GM11168 (cell line): ENCODE measurements around the gene EXOC4.
"Not testable (repeated sequence)": the region's sequence is repeated elsewhere in the genome, so short reads cannot be mapped to it uniquely, and the experiment has no call there.

Source experiments
- in situ Hi-C: fragments of 300-500 bp; cut with MboI; formaldehyde crosslinking; loops from one replicate; pipeline ENCODE4 v1.12.0; 2022; ENCODE audit warnings: low sequenced_read_pairs; ENCODE audit not compliant: unreplicated experiment

Gene EXOC4

GRCh38 chr7:133976140-133976539 is 723.3 kb downstream of the EXOC4 start:
- in situ Hi-C loops: no loop called here

- in situ Hi-C loops: no loop called here
Measured at GRCh38 chr7:133977409-133978274, 724.8 kb downstream of the EXOC4 start.

- in situ Hi-C loops: no loop called here
Measured at GRCh38 chr7:133978502-133979295, 725.8 kb downstream of the EXOC4 start.

GRCh38 chr7:133980804-133981203 is 727.9 kb downstream of the EXOC4 start:
- in situ Hi-C loops: no loop called here

GRCh38 chr7:133983685-133984419 is 731.0 kb downstream of the EXOC4 start:
- in situ Hi-C loops: no loop called here

GRCh38 chr7:133985300-133985699 is 732.4 kb downstream of the EXOC4 start:
- in situ Hi-C loops: no loop called here

GRCh38 chr7:133987582-133987981 is 734.7 kb downstream of the EXOC4 start:
- in situ Hi-C loops: no loop called here

- in situ Hi-C loops: no loop called here
Measured at GRCh38 chr7:133993547-133993946, 740.7 kb downstream of the EXOC4 start.

- in situ Hi-C loops: not testable (repeated sequence)
Measured at GRCh38 chr7:133994100-133994499, 741.2 kb downstream of the EXOC4 start.

- in situ Hi-C loops: no loop called here
Measured at GRCh38 chr7:133997463-133997862, 744.6 kb downstream of the EXOC4 start.

- in situ Hi-C loops: no loop called here
Measured at GRCh38 chr7:133999178-133999577, 746.3 kb downstream of the EXOC4 start.

- in situ Hi-C loops: no loop called here
Measured at GRCh38 chr7:134004829-134005505, 752.1 kb downstream of the EXOC4 start.

GRCh38 chr7:134009314-134010110 is 756.6 kb downstream of the EXOC4 start:
- in situ Hi-C loops: no loop called here

- in situ Hi-C loops: no loop called here
Measured at GRCh38 chr7:134013249-134013648, 760.4 kb downstream of the EXOC4 start.

- in situ Hi-C loops: no loop called here
Measured at GRCh38 chr7:134014935-134015334, 762.1 kb downstream of the EXOC4 start.

GRCh38 chr7:134016223-134016941 is 763.5 kb downstream of the EXOC4 start:
- in situ Hi-C loops: no loop called here

GRCh38 chr7:134016942-134017303 is 764.0 kb downstream of the EXOC4 start:
- in situ Hi-C loops: no loop called here

- in situ Hi-C loops: no loop called here
Measured at GRCh38 chr7:134018306-134018705, 765.4 kb downstream of the EXOC4 start.

GRCh38 chr7:134019251-134019650 is 766.4 kb downstream of the EXOC4 start:
- in situ Hi-C loops: no loop called here
